HG02870 (cell line): ENCODE data around the gene CTF1.
"Not testable (repeated sequence)": the region's sequence is repeated elsewhere in the genome, so short reads cannot be mapped to it uniquely, and the experiment has no call there.

Experiments used
- ATAC-seq: cut with Tn5 transposase; IDR thresholded peaks from one replicate; pipeline ENCODE4 v1.9.1; 2021; ENCODE audit warnings: mild to moderate bottlenecking, moderate library complexity; ENCODE audit not compliant: unreplicated experiment

The CTF1 gene

GRCh38 chr16:30896261-30896888 lies at the start of gene CTF1:
TSS of gene CTF1 (plus strand) at chr16:30896614. CDS start at chr16:30896644, 30 bp downstream.
- no peak for ATAC-seq

GRCh38 chr16:30846649-30847402 lies 49.6 kb upstream of the CTF1 start:
- no peak for ATAC-seq

GRCh38 chr16:30850246-30850645 lies 46.2 kb upstream of the CTF1 start:
- no peak for ATAC-seq

GRCh38 chr16:30853758-30854157 lies 42.7 kb upstream of the CTF1 start:
- no peak for ATAC-seq

- no peak for ATAC-seq
Measured at GRCh38 chr16:30858111-30858495, 38.3 kb upstream of the CTF1 start.

GRCh38 chr16:30858829-30859423 lies 37.5 kb upstream of the CTF1 start:
- no peak for ATAC-seq

GRCh38 chr16:30860729-30861128 lies 35.7 kb upstream of the CTF1 start:
- ATAC-seq, result not testable (repeated sequence)

- ATAC-seq, result not testable (repeated sequence)
Measured at GRCh38 chr16:30863178-30863577, 33.2 kb upstream of the CTF1 start.

- no peak for ATAC-seq
Measured at GRCh38 chr16:30866031-30866430, 30.4 kb upstream of the CTF1 start.

GRCh38 chr16:30867747-30868146 lies 28.7 kb upstream of the CTF1 start:
- ATAC-seq, result no peak

GRCh38 chr16:30870904-30871303 lies 25.5 kb upstream of the CTF1 start:
- ATAC-seq, result no peak

GRCh38 chr16:30874244-30874820 lies 22.1 kb upstream of the CTF1 start:
- no peak for ATAC-seq

GRCh38 chr16:30874821-30875717 lies 21.3 kb upstream of the CTF1 start:
- peak; percentile 68 for ATAC-seq

GRCh38 chr16:30875871-30876801 lies 20.3 kb upstream of the CTF1 start:
- peak; percentile 40 for ATAC-seq

GRCh38 chr16:30876867-30877266 lies 19.5 kb upstream of the CTF1 start:
- no peak for ATAC-seq

- ATAC-seq, result no peak
Measured at GRCh38 chr16:30882429-30883310, 13.7 kb upstream of the CTF1 start.

GRCh38 chr16:30884760-30885159 lies 11.7 kb upstream of the CTF1 start:
- no peak for ATAC-seq

- no peak for ATAC-seq
Measured at GRCh38 chr16:30885196-30885595, 11.2 kb upstream of the CTF1 start.

- ATAC-seq, result no peak
Measured at GRCh38 chr16:30886145-30886544, 10.3 kb upstream of the CTF1 start.
